ENCODE data around the gene C5AR1.
A peak's percentile ranks its signal among the peaks of the same experiment; 100 is the strongest.
"Not testable (repeated sequence)": the region's sequence is repeated elsewhere in the genome, so short reads cannot be mapped to it uniquely, and the experiment has no call there.

C5AR1 gene

DNA sequence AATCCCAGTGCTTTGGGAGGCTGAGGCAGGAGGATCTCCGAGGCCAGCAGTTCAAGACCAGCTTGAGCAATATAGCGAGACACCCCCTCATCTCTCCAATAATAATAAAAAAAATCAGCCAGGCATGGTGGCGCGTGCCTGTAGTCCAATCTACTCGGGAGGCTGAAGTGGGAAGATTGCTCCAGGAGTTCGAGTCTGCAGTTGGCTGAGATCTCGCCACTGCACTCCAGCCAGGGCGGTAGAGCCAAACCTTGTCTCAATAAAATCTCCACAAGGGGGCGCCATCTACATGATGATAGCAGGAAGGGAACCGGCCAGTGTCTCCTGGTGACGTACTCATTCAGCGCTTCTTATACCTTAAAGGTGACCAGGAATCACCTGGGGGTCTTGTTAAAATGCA, 13.6 kb upstream of the C5AR1 start:
- TF ChIP-seq, protein P1, sequence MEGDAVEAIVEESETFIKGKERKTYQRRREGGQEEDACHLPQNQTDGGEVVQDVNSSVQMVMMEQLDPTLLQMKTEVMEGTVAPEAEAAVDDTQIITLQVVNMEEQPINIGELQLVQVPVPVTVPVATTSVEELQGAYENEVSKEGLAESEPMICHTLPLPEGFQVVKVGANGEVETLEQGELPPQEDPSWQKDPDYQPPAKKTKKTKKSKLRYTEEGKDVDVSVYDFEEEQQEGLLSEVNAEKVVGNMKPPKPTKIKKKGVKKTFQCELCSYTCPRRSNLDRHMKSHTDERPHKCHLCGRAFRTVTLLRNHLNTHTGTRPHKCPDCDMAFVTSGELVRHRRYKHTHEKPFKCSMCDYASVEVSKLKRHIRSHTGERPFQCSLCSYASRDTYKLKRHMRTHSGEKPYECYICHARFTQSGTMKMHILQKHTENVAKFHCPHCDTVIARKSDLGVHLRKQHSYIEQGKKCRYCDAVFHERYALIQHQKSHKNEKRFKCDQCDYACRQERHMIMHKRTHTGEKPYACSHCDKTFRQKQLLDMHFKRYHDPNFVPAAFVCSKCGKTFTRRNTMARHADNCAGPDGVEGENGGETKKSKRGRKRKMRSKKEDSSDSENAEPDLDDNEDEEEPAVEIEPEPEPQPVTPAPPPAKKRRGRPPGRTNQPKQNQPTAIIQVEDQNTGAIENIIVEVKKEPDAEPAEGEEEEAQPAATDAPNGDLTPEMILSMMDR (IDR thresholded peaks at IDR 0.05; ENCODE audit: low read depth, low read length), result peak; percentile 67
- peak; percentile 70 for DNase-seq (ENCODE audit: low read depth, low spot score)
- H3K4me3 ChIP-seq (ENCODE audit: low read depth, low read length), result no peak overlapping the region
- in situ Hi-C loops (cut with HindIII; ENCODE audit: low sequenced_read_pairs), result no loop called here

GRCh38 chr19:47300867-47301266, 8.8 kb upstream of the C5AR1 start:
- H3K4me3 ChIP-seq (ENCODE audit: low read depth, low read length); in situ Hi-C loops (cut with HindIII; ENCODE audit: low sequenced_read_pairs); DNase-seq (ENCODE audit: low read depth, low spot score): not testable (repeated sequence)

DNA sequence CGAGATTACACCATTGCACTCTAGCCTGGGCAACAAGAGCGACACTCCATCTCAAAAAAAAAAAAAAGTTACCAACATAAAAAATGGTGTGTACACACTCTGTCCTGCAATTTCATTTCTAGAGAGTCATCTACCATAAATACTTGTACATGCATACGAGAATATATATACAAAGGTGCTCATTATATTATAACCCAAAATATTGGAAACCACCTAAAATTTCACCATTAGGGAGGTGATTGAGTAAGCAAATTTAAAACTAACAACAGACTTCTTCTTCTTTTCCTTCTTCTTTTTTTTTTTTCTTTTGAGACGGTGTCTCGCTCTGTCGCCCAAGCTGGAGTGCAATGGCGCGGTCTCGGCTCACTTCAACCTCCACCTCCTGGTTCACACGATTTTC, 7.4 kb upstream of the C5AR1 start:
- in situ Hi-C loops (cut with HindIII; ENCODE audit: low sequenced_read_pairs), result no loop called here
- no peak for DNase-seq (ENCODE audit: low read depth, low spot score)
- H3K4me3 ChIP-seq (ENCODE audit: low read depth, low read length), result no peak overlapping the region

GRCh38 chr19:47303966-47304365, 5.7 kb upstream of the C5AR1 start:
- no peak overlapping the region for H3K4me3 ChIP-seq (ENCODE audit: low read depth, low read length)
- in situ Hi-C loops (cut with HindIII; ENCODE audit: low sequenced_read_pairs), result no loop called here
- DNase-seq (ENCODE audit: low read depth, low spot score), result no peak
- TF ChIP-seq, protein P1 (IDR thresholded peaks at IDR 0.05; ENCODE audit: low read depth, low read length), result no peak

More for the DNA sequence above, 7.4 kb upstream of the C5AR1 start:
- TF ChIP-seq, protein P1 (IDR thresholded peaks at IDR 0.05; ENCODE audit: low read depth, low read length), result no peak

- in situ Hi-C loops (cut with HindIII; ENCODE audit: low sequenced_read_pairs), result no loop called here
- TF ChIP-seq, protein P1 (IDR thresholded peaks at IDR 0.05; ENCODE audit: low read depth, low read length), result peak; percentile 98
- no peak overlapping the region for H3K4me3 ChIP-seq (ENCODE audit: low read depth, low read length)
- DNase-seq (ENCODE audit: low read depth, low spot score), result peak; percentile 86
Measured at GRCh38 chr19:47305309-47305751, 4.3 kb upstream of the C5AR1 start.

DNA sequence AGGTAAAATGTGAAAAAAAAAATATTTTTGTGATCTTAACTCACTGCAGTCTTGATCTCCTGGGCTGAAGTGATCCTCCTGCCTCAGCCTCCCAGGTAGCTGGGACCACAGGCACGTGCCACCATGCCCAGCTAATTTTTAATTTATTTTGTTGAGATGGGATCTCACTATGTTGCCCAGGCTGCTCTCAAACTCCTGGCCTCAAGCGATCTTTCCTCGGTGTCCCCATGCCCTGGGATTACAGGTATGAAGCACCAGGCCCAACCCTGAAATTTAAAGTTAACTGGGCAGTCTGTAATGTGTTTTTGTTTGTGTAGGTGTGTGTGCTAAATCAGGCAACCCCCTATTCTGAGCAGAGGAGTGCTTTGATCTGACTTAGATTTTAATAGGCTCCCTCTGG, 3.4 kb upstream of the C5AR1 start:
- DNase-seq (ENCODE audit: low read depth, low spot score), result no peak
- no peak overlapping the region for H3K4me3 ChIP-seq (ENCODE audit: low read depth, low read length)
- in situ Hi-C loops (cut with HindIII; ENCODE audit: low sequenced_read_pairs), result no loop called here
- TF ChIP-seq, protein P1 (IDR thresholded peaks at IDR 0.05; ENCODE audit: low read depth, low read length), result no peak

DNA sequence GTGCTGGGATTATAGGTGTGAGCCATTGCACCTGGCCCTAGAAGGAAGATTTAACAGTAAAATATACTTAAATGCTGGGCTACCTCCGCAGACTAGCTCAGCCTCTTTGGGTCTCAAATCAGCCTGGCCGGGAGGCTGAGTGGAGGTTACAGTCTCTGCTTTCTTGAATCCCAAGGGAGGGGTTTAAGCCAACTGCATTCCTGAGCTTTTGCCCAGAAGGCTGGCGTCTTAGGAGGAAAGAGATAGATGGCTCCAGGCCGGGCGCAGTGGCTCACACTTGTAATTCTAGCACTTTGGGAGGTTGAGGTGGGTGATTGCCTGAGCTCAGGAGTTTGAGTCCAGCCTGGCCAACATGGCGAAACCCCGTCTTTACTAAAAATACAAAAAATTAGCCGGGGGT, 623 bp upstream of the C5AR1 start:
- TF ChIP-seq, protein P1 (IDR thresholded peaks at IDR 0.05; ENCODE audit: low read depth, low read length), result no peak
- in situ Hi-C loops (cut with HindIII; ENCODE audit: low sequenced_read_pairs), result no loop called here
- DNase-seq (ENCODE audit: low read depth, low spot score), result no peak
- H3K4me3 ChIP-seq (ENCODE audit: low read depth, low read length), result no peak overlapping the region

Measured in astrocyte of the spinal cord (primary cell).